Aorta (tissue), 5 donors: Measurements from ENCODE around the gene NUP42. TPM values are rescaled to one million over a fixed set of nuclear protein-coding genes. Genes with fewer than 3 reads are reported as not detected.

ENCODE experiments used
- ATAC-seq: fragments of 200-7000 bp; cut with Tn5 transposase; one replicate; pipeline ENCODE4 v1.9.1; 2022; ENCODE audit warnings: moderate library complexity; ENCODE audit not compliant: low FRiP score
- DNase-seq, 2 donors: peaks; one replicate each; pipeline ENCODE4 v3.0.0-alpha.2; 2020
- H3K27ac ChIP-seq, 2 donors: one replicate each; pipeline ENCODE4 v1.5.1; 2013; ENCODE audit warnings: low read length in 2 of 2, mild to moderate bottlenecking in 2 of 2, moderate library complexity in 2 of 2, control low read depth in 1 of 2, inconsistent platforms in 1 of 2, low read depth in 1 of 2
- H3K27me3 ChIP-seq, 2 donors: one replicate each; pipeline ENCODE4 v1.6.1; 2013; ENCODE audit warnings: control low read depth in 1 of 2, low read length in 1 of 2, mild to moderate bottlenecking in 1 of 2, moderate library complexity in 1 of 2; ENCODE audit not compliant: insufficient read depth in 2 of 2, control insufficient read depth in 1 of 2
- H3K36me3 ChIP-seq, 2 donors: one replicate each; pipeline ENCODE4 v1.6.1; 2013; ENCODE audit warnings: control low read depth in 1 of 2, low read length in 1 of 2, mild to moderate bottlenecking in 1 of 2; ENCODE audit not compliant: insufficient read depth in 2 of 2, control insufficient read depth in 1 of 2
- H3K4me1 ChIP-seq, 2 donors: one replicate each; pipeline ENCODE4 v1.6.1; 2013; ENCODE audit warnings: low read length in 2 of 2, control low read depth in 1 of 2, mild to moderate bottlenecking in 1 of 2, moderate library complexity in 1 of 2; ENCODE audit not compliant: insufficient read depth in 2 of 2, control insufficient read depth in 1 of 2
- H3K4me3 ChIP-seq, 2 donors: one replicate each; pipeline ENCODE4 v1.5.1; 2013; ENCODE audit warnings: low read length in 2 of 2, control low read depth in 1 of 2, mild to moderate bottlenecking in 1 of 2
- H3K9me3 ChIP-seq: one replicate; pipeline ENCODE4 v1.6.1; 2013; ENCODE audit warnings: mild to moderate bottlenecking, low read length; ENCODE audit not compliant: control insufficient read depth
- WGBS, 2 donors: extraction: QIAGEN DNeasy Blood & Tissue Kit; methylation state at CpG; one replicate each; pipeline ENCODE4 v1.1.7; 2013; 5-methylcytosine and 5-hydroxymethylcytosine counted together
- intact Hi-C, 2 donors: fragments of 100-400 bp; cut with DNase I; formaldehyde crosslinking; loops; one replicate each; pipeline versions ENCODE4 v1.14.2 to v1.15.0; 2022
- polyA plus RNA-seq, 2 donors: library from polyadenylated mRNA; stranded (reverse); fragments of 200-250 nt; gene quantifications; one replicate each; pipeline ENCODE4 v1.2.3, GENCODE V29; 2013
- total RNA-seq, 2 donors: library from RNA; stranded (reverse); fragmentation: NEBNext Ultra II Directional; extraction: Animal tissue kit (Norgen Biotek cat#: 25700); gene quantifications; one replicate each; pipeline ENCODE4 v1.2.1, GENCODE V29; 2021
- donor health status: healthy with polysubstance abuse.
- donor health status: Bipolar disorder and iron deficiency.
- donor health status: DM: no; HTN: no; CAD: no.
- donor health status: DM: no; HTN: no; CAD: no.
- donor health status: DM: yes; HTN: yes; CAD: no.

Gene NUP42
- total and polyA plus RNA-seq, 4 donors: 21.2 to 34.9 (median 29.2) TPM

DNA sequence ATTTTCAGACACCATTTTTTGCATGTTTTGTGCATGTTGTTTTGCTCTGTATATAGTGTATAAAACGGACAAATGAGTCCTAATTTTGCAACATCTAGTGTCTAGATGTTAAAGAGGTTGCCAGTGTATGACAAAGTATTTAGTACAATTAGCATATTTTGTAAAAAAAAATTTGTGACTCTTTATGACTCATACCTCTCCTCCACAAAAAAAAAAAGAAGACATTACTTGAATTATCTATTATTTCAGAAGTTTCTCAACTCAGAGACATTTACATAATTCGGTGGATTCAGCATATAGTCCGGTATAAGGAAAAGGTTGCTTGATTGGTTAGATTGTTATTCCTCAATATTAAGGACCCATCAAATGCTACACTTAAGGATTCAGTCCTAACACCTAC is 26.0 kb downstream of the NUP42 start:
- H3K9me3 ChIP-seq: no peaks in the 10 kb centered on the region
- no peak overlapping the region for H3K4me3 ChIP-seq
- 90 to 92% methylated on average over 3 of the region's 3 CpGs for WGBS, 2 donors
- H3K27ac ChIP-seq: no peak overlapping the region
- DNase-seq (no peak), ATAC-seq (no peak)
- H3K4me1 ChIP-seq: no peaks in the 10 kb centered on the region
- intact Hi-C loops: no loop called here
- H3K27me3 ChIP-seq: no peaks in the 10 kb centered on the region
- H3K36me3 ChIP-seq: no peaks in the 10 kb centered on the region

GRCh38 chr7:23208316-23208715 is 26.5 kb downstream of the NUP42 start:
- no peaks in the 10 kb centered on the region for H3K9me3 ChIP-seq
- H3K27me3 ChIP-seq: no peaks in the 10 kb centered on the region
- ATAC-seq (no peak), DNase-seq (no peak)
- WGBS, 2 donors: 69 to 79% methylated on average over 4 of the region's 4 CpGs
- no peaks in the 10 kb centered on the region for H3K4me1 ChIP-seq
- intact Hi-C loops: no loop called here
- no peak overlapping the region for H3K4me3 ChIP-seq
- no peaks in the 10 kb centered on the region for H3K36me3 ChIP-seq
- H3K27ac ChIP-seq: no peak overlapping the region

- 91 to 96% methylated on average over 2 of the region's 2 CpGs for WGBS, 2 donors
- DNase-seq (no peak), ATAC-seq (no peak)
These were observed 28.7 kb downstream of the NUP42 start for GRCh38 chr7:23210506-23210905.

GRCh38 chr7:23211589-23211988 is 29.7 kb downstream of the NUP42 start:
- H3K4me1 ChIP-seq: no peaks in the 10 kb centered on the region
- DNase-seq (no peak), ATAC-seq (no peak)
- H3K4me3 ChIP-seq: no peak overlapping the region
- intact Hi-C loops: no loop called here
- H3K36me3 ChIP-seq: no peaks in the 10 kb centered on the region
- WGBS, 2 donors: 63 to 66% methylated on average over 11 of the region's 11 CpGs
- no peak overlapping the region for H3K27ac ChIP-seq
- H3K27me3 ChIP-seq: no peaks in the 10 kb centered on the region
- no peaks in the 10 kb centered on the region for H3K9me3 ChIP-seq

More at GRCh38 chr7:23210506-23210905, 28.7 kb downstream of the NUP42 start:
- intact Hi-C loops: no loop called here
- no peaks in the 10 kb centered on the region for H3K4me1 ChIP-seq
- H3K27ac ChIP-seq: no peak overlapping the region
- H3K4me3 ChIP-seq: no peak overlapping the region
- no peaks in the 10 kb centered on the region for H3K9me3 ChIP-seq
- no peaks in the 10 kb centered on the region for H3K27me3 ChIP-seq
- H3K36me3 ChIP-seq: no peaks in the 10 kb centered on the region

DNA sequence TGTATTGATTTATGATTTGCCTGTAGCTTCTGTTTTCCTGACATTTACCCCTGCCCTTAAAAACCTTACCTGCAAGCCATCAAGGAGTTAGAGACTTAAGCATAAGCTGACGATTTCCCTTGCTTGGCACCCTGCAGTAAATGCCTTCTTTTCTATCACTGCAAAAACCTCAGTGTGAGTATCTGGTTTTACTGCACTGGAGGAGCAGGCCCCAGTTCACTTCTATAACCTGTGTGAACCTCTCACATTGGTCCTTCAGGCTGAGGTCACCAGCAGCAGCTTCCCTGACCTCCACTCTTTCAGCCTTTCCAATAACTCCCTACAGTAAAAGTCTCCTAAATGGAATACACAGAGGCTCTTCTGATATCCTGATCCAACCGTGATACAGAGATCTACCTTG is 30.5 kb downstream of the NUP42 start:
- Histone ChIP-seq H3K9me3 (no peaks in the 10 kb centered on the region), H3K36me3 (no peaks in the 10 kb centered on the region), H3K4me3 (no peak overlapping the region), H3K4me1 (no peaks in the 10 kb centered on the region), H3K27ac (no peak overlapping the region), H3K27me3 (no peaks in the 10 kb centered on the region)
- DNase-seq (no peak), ATAC-seq (no peak)
- WGBS, 2 donors: 83 to 87% methylated on average over 2 of the region's 2 CpGs
- intact Hi-C loops: no loop called here

DNA sequence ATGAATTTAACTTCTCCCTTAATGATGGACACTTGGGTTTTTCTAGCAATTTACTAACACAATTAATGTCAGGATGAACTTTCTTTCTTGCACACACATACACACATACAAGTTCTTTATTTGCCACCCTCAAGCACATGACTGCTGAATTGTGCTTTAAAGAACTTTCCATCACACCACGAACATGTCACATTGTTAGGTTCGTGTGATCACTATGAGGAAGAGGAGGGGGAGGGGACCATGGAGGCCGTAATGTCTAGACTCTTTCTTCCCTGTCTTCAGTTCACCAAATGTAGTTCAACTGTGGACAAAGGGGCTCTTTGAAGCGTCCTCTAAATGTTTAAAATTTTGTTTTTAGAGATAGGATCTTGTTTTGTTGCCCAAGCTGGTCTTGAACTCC is 31.0 kb downstream of the NUP42 start:
- DNase-seq: no peak
- intact Hi-C loops: no loop called here
- no peaks in the 10 kb centered on the region for H3K27me3 ChIP-seq
- H3K9me3 ChIP-seq: no peaks in the 10 kb centered on the region
- H3K27ac ChIP-seq: no peak overlapping the region
- no peaks in the 10 kb centered on the region for H3K36me3 ChIP-seq
- no peaks in the 10 kb centered on the region for H3K4me1 ChIP-seq
- 85 to 92% methylated on average over 4 of the region's 4 CpGs for WGBS, 2 donors
- H3K4me3 ChIP-seq: no peak overlapping the region
- ATAC-seq: no peak

DNA sequence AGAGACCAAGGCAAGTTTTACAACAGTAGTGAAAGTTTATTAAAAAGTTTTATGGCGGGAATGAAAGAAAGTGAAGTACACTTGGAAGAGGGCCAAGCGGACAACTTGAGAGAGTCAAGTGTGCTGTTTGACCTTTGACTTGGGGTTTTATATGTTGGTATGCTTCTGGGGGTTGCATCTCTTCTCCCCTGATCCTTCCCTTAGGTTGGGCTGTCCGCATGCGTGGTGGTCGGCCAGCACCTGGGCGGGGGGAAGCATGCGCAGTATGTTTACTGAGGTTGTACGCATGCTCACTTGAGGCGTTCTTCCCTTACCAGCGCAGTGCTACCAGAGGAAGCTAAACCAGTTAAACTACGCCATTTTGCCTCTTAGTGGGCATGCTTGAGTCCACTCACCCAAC is 31.9 kb downstream of the NUP42 start:
- no peak for DNase-seq
- H3K27me3 ChIP-seq: no peaks in the 10 kb centered on the region
- no peak overlapping the region for H3K27ac ChIP-seq
- WGBS, 2 donors: 96 to 97% methylated on average over 11 of the region's 11 CpGs
- no peak overlapping the region for H3K4me3 ChIP-seq
- H3K36me3 ChIP-seq: no peaks in the 10 kb centered on the region
- H3K4me1 ChIP-seq: no peaks in the 10 kb centered on the region
- intact Hi-C loops: no loop called here
- ATAC-seq: no peak
- H3K9me3 ChIP-seq: no peaks in the 10 kb centered on the region

- intact Hi-C loops: no loop called here
- 88 to 98% methylated on average over 5 of the region's 5 CpGs for WGBS, 2 donors
- no peak for DNase-seq
- Histone ChIP-seq H3K27ac (no peak overlapping the region), H3K36me3 (no peaks in the 10 kb centered on the region), H3K4me1 (no peaks in the 10 kb centered on the region), H3K4me3 (no peak overlapping the region), H3K9me3 (no peaks in the 10 kb centered on the region), H3K27me3 (no peaks in the 10 kb centered on the region)
- ATAC-seq: no peak
These were observed 32.6 kb downstream of the NUP42 start for GRCh38 chr7:23214423-23214822.

GRCh38 chr7:23214938-23215337 is 33.1 kb downstream of the NUP42 start:
- H3K27me3 ChIP-seq: no peaks in the 10 kb centered on the region
- no peak for ATAC-seq
- H3K9me3 ChIP-seq: no peaks in the 10 kb centered on the region
- no peak overlapping the region for H3K27ac ChIP-seq
- H3K4me3 ChIP-seq: no peak overlapping the region
- no peaks in the 10 kb centered on the region for H3K4me1 ChIP-seq
- intact Hi-C loops: no loop called here
- 82 to 86% methylated on average over 3 of the region's 6 CpGs for WGBS, 2 donors
- H3K36me3 ChIP-seq: no peaks in the 10 kb centered on the region
- DNase-seq: no peak
